CD4-positive, alpha-beta memory T cell (primary cell): ENCODE results near the gene KCNMB1. TPM values are rescaled to one million over a fixed set of nuclear protein-coding genes. Genes with fewer than 3 reads are reported as not detected.

Source experiments
- CTCF ChIA-PET: fragments of 350-600 bp; sonication (Branson Sonifier 250); formaldehyde crosslinking; loops from one replicate; lab custom pipeline; 2021; ENCODE audit warnings: inconsistent platforms; ENCODE audit not compliant: partially characterized antibody; lab: Charles Lee
- POLR2A ChIA-PET: fragments of 350-600 bp; sonication (Branson Sonifier 250); formaldehyde crosslinking; loops from one replicate; lab custom pipeline; 2021; ENCODE audit not compliant: partially characterized antibody; lab: Charles Lee
- DNase-seq, 5 donors: peaks; one replicate each; pipeline versions ENCODE4 v3.0.0 to v3.0.0-alpha.2; 2020 to 2022; ENCODE audit warnings: mixed read lengths in 1 of 5
- H3K27ac ChIP-seq: one replicate; pipeline ENCODE4 v1.7.0; 2013; ENCODE audit warnings: low read depth, low read length
- H3K27me3 ChIP-seq: 2 replicates; pipeline ENCODE4 v1.7.0; 2013; ENCODE audit warnings: mild to moderate bottlenecking, low read length, moderate library complexity; ENCODE audit not compliant: insufficient read depth
- H3K36me3 ChIP-seq: 2 replicates; pipeline ENCODE4 v1.7.0; 2013; ENCODE audit warnings: mild to moderate bottlenecking, low read length, moderate library complexity; ENCODE audit not compliant: insufficient read depth
- H3K4me1 ChIP-seq: 2 replicates; pipeline ENCODE4 v1.7.0; 2013; ENCODE audit warnings: mild to moderate bottlenecking, low read length, moderate library complexity; ENCODE audit not compliant: insufficient read depth
- H3K4me3 ChIP-seq, 2 donors: one replicate each; pipeline ENCODE4 v1.7.0; 2013; ENCODE audit warnings: low read length in 2 of 2, mild to moderate bottlenecking in 1 of 2
- H3K9me3 ChIP-seq, 2 donors: one replicate each; pipeline ENCODE4 v1.7.0; 2013; ENCODE audit warnings: low read length in 2 of 2, control low read depth in 1 of 2; ENCODE audit not compliant: control insufficient read depth in 1 of 2
- H3K27ac Mint-ChIP-seq, 7 donors: one replicate each; pipeline ENCODE4 v1.8.0; 2020 to 2021; ENCODE audit warnings: mixed read lengths in 7 of 7, mild to moderate bottlenecking in 6 of 7, inconsistent platforms in 3 of 7, moderate library complexity in 3 of 7
- H3K27me3 Mint-ChIP-seq, 2 donors: one replicate each; pipeline ENCODE4 v1.8.0; 2020 to 2021; ENCODE audit warnings: mixed read lengths in 2 of 2
- H3K36me3 Mint-ChIP-seq, 2 donors: one replicate each; pipeline ENCODE4 v1.8.0; 2020 to 2021; ENCODE audit warnings: mixed read lengths in 2 of 2, inconsistent platforms in 1 of 2, mild to moderate bottlenecking in 1 of 2
- H3K4me1 Mint-ChIP-seq, 4 donors: one replicate each; pipeline ENCODE4 v1.8.0; 2020 to 2021; ENCODE audit warnings: mixed read lengths in 4 of 4, mild to moderate bottlenecking in 1 of 4
- H3K4me3 Mint-ChIP-seq, 8 donors: one replicate each; pipeline ENCODE4 v1.8.0; 2020 to 2021; ENCODE audit warnings: mixed read lengths in 8 of 8, mild to moderate bottlenecking in 7 of 8, moderate library complexity in 6 of 8, inconsistent platforms in 3 of 8
- H3K9me3 Mint-ChIP-seq, 8 donors: one replicate each; pipeline ENCODE4 v1.8.0; 2020 to 2021; ENCODE audit warnings: mixed read lengths in 8 of 8, mild to moderate bottlenecking in 5 of 8, inconsistent platforms in 3 of 8, moderate library complexity in 1 of 8
- intact Hi-C: fragments of 100-400 bp; cut with micrococcal nuclease; formaldehyde crosslinking; loops from one replicate; pipeline ENCODE4 v1.15.1; 2023
- polyA plus RNA-seq, 2 donors: library from polyadenylated mRNA; unstranded; fragments of 300-500 nt; fragmentation: Illumina TruSeq; gene quantifications; one replicate each; pipeline ENCODE4 v1.2.3, GENCODE V29; 2021
- total RNA-seq, 2 experiments: library from RNA; stranded (reverse); gene quantifications; one replicate each; pipeline ENCODE4 v1.2.3, GENCODE V29; 2021

Gene KCNMB1
- total and polyA plus RNA-seq, 4 experiments from 2014 or later: not detected

DNA sequence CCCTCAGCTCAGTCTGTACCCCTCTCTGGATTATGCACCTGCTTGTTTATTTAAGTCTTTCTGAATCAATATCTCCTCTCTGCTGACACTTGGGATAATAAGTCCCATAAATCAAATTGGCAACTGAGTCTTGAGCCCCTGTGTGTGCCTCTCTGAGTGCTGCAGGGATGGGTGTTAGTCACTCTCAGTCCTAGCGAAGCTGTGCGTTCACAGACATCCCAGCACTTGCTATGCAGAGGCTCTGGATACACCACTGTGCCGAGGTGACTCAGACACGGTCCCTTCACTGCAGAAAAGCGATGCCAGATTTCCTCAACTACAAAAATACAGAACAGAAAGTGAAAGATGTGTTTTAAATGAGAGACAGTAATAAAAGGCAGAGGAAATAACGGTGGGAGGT lies 4.1 kb upstream of the KCNMB1 start:
- Mint-ChIP-seq H3K36me3 (no peaks in the 10 kb centered on the region), H3K27ac (peak overlapping the region; percentile 19 to 81 (median 66)), H3K9me3 (no peaks in the 10 kb centered on the region), H3K4me1 (peaks cover 13 to 15% (median 14%) of the 10 kb centered on the region in 4 donors), H3K4me3 (peak overlapping the region; percentile 21 to 84 (median 64)), H3K27me3 (peaks cover 0 to 7% of the 10 kb centered on the region in 2 donors)
- no peaks in the 10 kb centered on the region for H3K36me3 ChIP-seq
- H3K9me3 ChIP-seq: no peaks in the 10 kb centered on the region
- H3K27ac ChIP-seq: no peak overlapping the region
- intact Hi-C loops: no loop called here
- H3K4me1 ChIP-seq: peaks cover 13% of the 10 kb centered on the region
- ChIA-PET POLR2A (no interaction called here), CTCF (interaction anchor here (1.3 to 1.8 kb wide), 2 partner anchors 18 to 23 kb away, joined by 5 to 8 read pairs; no protein-coding TSS in a partner anchor)
- H3K4me3 ChIP-seq: no peak overlapping the region
- H3K27me3 ChIP-seq: no peaks in the 10 kb centered on the region
- peak in 1 of 5 donors; percentile 8 for DNase-seq

DNA sequence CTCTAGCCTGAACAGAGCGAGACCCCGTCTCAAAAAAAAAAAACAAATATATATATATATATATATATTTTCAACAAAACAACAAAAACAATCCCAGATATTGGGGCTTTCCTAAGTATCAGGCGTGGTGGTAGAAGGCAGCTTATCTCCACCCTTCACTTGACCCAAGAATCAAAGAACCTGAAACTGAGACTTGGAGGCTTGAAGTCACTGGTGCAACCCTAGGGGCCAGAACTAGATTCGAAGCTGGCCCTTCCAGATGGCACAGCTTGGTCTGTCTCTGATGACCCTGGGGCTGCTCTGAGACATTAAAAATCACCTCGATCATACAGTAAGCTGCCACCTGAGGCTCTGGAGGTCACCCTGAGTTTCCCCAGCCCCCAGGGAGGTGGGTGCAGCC lies 1.3 kb upstream of the KCNMB1 start:
- Histone ChIP-seq H3K27me3 (no peaks in the 10 kb centered on the region), H3K9me3 (no peaks in the 10 kb centered on the region), H3K27ac (no peak overlapping the region), H3K4me1 (peaks cover 13% of the 10 kb centered on the region), H3K4me3 (no peak overlapping the region), H3K36me3 (no peaks in the 10 kb centered on the region)
- H3K36me3 Mint-ChIP-seq: no peaks in the 10 kb centered on the region
- intact Hi-C loops: no loop called here
- ChIA-PET POLR2A (no interaction called here), CTCF (no interaction called here)
- no peaks in the 10 kb centered on the region for H3K9me3 Mint-ChIP-seq
- peaks cover 5 to 11% of the 10 kb centered on the region in 2 donors for H3K27me3 Mint-ChIP-seq
- no peak overlapping the region for H3K4me3 Mint-ChIP-seq
- no peak for DNase-seq
- peaks cover 13 to 15% (median 15%) of the 10 kb centered on the region in 4 donors for H3K4me1 Mint-ChIP-seq
- H3K27ac Mint-ChIP-seq: no peak overlapping the region

DNA sequence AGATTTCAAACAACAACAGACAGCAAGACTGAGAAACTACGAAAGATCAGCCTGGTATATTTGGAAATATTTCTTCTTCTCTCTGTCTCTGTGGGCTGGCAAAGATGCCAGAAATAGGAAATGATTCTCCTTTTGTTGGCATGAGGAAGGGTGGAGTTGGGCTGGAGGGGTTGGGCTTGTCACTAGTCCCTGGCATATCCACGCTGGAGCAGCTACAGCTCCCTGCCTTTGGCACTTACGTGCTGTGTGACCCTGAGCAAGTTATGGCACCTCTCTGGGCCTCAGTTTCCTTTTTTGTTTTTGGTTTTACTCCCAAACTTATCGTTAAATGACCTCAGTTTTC lies 354 bp upstream of the KCNMB1 start:
- Mint-ChIP-seq H3K4me1 (peaks cover 13 to 15% (median 15%) of the 10 kb centered on the region in 4 donors), H3K27ac (peak overlapping the region in 1 of 7 donors; percentile 20), H3K27me3 (peaks cover 8 to 9% of the 10 kb centered on the region in 2 donors), H3K36me3 (no peaks in the 10 kb centered on the region), H3K9me3 (no peaks in the 10 kb centered on the region), H3K4me3 (no peak overlapping the region)
- no peak for DNase-seq
- intact Hi-C loops: no loop called here
- CTCF ChIA-PET: no interaction called here
- H3K27ac ChIP-seq: no peak overlapping the region
- no peaks in the 10 kb centered on the region for H3K9me3 ChIP-seq
- peaks cover 13% of the 10 kb centered on the region for H3K4me1 ChIP-seq
- no peak overlapping the region for H3K4me3 ChIP-seq
- POLR2A ChIA-PET: no interaction called here
- no peaks in the 10 kb centered on the region for H3K36me3 ChIP-seq
- no peaks in the 10 kb centered on the region for H3K27me3 ChIP-seq

DNA sequence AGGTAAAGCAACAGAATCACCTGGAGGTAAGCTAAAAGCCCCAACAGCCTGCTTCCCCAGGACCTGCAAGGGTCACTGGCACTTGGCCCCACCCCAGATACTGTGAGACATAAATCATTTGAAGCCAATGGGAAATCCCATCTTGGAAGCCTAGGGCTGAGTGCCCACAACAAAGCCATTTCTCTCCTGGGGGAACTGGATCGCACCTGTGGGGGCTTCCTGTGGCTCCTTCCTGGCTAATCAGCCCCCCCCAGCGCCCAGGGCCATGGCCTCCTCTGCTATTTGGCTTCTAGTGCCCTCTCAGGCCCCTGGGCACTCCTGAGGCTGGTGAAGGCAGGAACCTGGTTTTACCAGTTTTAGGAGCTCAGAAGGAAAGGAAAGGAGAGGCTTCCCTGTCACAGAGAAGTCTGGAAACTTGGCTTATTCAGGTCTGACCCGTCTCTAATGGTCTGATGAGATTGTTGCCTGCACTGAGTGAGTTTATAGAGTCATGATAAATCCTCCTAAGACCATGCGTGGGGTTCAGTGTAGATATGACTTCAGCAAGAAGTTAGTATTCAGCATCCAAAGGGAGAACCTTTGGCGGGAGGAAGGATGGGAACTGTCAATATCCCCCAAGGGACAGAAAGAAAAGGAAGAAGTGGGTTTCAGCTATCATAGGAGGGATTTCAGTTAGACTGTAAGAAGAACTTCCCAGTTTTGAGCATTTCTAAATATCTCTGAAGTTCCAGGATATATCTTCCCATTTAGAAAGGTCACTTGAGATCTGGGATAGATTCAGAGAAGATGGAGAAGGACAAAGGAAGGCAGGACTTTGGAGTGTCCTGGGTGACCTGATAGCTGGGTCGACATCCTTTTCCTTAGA lies 1.2 kb downstream of the KCNMB1 start:
- Mint-ChIP-seq H3K27ac (peak overlapping the region in 1 of 7 donors; percentile 70), H3K36me3 (no peaks in the 10 kb centered on the region), H3K9me3 (no peaks in the 10 kb centered on the region), H3K27me3 (peaks cover 8 to 9% of the 10 kb centered on the region in 2 donors), H3K4me3 (no peak overlapping the region), H3K4me1 (peaks cover under 1 to 5% (median 3%) of the 10 kb centered on the region in 4 donors)
- Histone ChIP-seq H3K27me3 (no peaks in the 10 kb centered on the region), H3K27ac (no peak overlapping the region), H3K9me3 (no peaks in the 10 kb centered on the region), H3K4me1 (peaks cover 3% of the 10 kb centered on the region), H3K4me3 (no peak overlapping the region), H3K36me3 (no peaks in the 10 kb centered on the region)
- POLR2A ChIA-PET: no interaction called here
- intact Hi-C loops: no loop called here
- DNase-seq: no peak
- CTCF ChIA-PET: no interaction called here

DNA sequence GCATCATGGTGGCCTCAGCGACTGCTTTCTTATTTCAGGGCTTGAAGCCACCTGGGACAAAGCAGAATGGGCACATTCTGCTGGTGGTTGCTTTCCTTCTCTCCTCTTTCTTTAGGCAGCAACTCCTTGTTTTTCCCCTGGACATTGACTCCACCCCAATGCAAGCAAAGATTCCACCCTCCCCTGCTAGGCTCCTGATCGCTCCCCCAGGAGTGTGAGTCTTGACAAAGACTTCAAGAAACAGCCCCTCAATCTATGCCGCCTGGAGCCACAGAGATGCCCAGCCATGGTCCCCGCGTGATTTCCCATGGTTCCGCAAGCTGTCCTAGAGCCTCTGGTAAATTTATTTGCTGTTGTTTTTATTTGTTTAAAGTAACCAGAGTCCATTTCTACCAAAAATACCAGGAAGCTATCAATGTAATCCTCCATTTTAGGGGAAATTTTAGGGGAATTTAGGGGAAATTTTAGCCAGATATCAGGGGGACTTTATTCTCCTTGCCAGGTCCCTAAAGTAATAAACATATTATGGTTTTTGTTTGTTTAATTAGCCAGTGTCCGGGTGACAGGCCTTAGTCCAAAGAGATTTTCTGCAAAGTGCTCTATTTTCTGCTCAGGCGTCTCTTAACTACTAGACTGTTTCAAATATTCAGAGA lies 2.3 kb downstream of the KCNMB1 start:
- no peak overlapping the region for H3K4me3 ChIP-seq
- no peaks in the 10 kb centered on the region for H3K9me3 ChIP-seq
- no peaks in the 10 kb centered on the region for H3K4me1 ChIP-seq
- ChIA-PET CTCF (no interaction called here), POLR2A (no interaction called here)
- Mint-ChIP-seq H3K4me1 (peaks cover 0 to 3% (median under 1%) of the 10 kb centered on the region in 4 donors), H3K36me3 (no peaks in the 10 kb centered on the region), H3K9me3 (no peaks in the 10 kb centered on the region), H3K27me3 (peaks cover 9 to 10% of the 10 kb centered on the region in 2 donors), H3K4me3 (no peak overlapping the region), H3K27ac (no peak overlapping the region)
- intact Hi-C loops: no loop called here
- no peaks in the 10 kb centered on the region for H3K27me3 ChIP-seq
- no peaks in the 10 kb centered on the region for H3K36me3 ChIP-seq
- H3K27ac ChIP-seq: no peak overlapping the region
- no peak for DNase-seq

DNA sequence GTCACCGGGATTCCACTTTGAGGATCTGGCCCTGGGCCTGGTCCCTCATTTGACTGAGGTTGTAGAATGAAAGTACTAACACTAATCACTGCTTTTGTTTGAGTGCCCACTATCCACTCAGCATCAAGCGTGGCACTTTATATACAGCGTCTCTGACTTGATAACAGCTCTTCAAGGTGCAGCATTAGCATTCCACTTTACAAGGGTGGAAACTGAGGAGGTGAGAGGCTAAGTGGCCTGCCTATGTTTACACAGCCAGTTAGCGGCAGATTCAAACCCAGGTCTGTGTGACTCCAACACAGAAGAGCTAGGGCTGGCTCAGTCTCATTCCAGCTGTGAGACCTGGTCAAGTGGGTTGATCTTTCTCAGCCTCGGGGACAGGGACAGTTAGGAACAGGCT lies 5.9 kb downstream of the KCNMB1 start:
- H3K36me3 ChIP-seq: no peaks in the 10 kb centered on the region
- ChIA-PET CTCF (no interaction called here), POLR2A (no interaction called here)
- H3K4me1 ChIP-seq: no peaks in the 10 kb centered on the region
- Mint-ChIP-seq H3K36me3 (no peaks in the 10 kb centered on the region), H3K4me3 (no peak overlapping the region), H3K27me3 (peaks cover 12% of the 10 kb centered on the region in 2 donors), H3K4me1 (peaks cover 0 to 1% (median 0%) of the 10 kb centered on the region in 4 donors), H3K27ac (no peak overlapping the region), H3K9me3 (no peaks in the 10 kb centered on the region)
- no peak for DNase-seq
- intact Hi-C loops: no loop called here
- no peak overlapping the region for H3K27ac ChIP-seq
- no peak overlapping the region for H3K4me3 ChIP-seq
- H3K9me3 ChIP-seq: no peaks in the 10 kb centered on the region
- no peaks in the 10 kb centered on the region for H3K27me3 ChIP-seq

DNA sequence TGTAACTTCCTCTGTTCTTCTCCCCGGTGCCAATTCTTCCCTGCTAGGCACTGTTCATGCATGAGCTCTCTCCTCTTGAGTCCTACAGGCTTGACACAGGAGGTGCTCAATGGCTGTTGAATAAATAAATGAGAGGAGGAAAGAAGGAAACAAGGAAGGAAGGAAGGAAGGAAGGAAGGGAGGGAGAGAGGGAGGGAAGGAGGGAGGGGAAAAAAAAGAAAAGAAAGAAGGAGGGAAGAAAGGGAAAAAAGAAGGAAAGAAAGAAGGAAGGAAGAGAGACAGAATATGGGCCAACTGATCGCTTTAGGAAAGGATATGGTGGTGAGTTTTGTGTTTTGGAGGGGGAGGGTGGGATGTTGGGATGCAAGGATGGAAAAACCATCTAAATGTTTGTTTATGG lies 6.4 kb downstream of the KCNMB1 start:
- Histone ChIP-seq H3K4me1 (no peaks in the 10 kb centered on the region), H3K27ac (no peak overlapping the region), H3K36me3 (no peaks in the 10 kb centered on the region), H3K9me3 (no peaks in the 10 kb centered on the region), H3K4me3 (no peak overlapping the region), H3K27me3 (no peaks in the 10 kb centered on the region)
- Mint-ChIP-seq H3K9me3 (no peaks in the 10 kb centered on the region), H3K27ac (no peak overlapping the region), H3K4me1 (no peaks in the 10 kb centered on the region), H3K36me3 (no peaks in the 10 kb centered on the region), H3K4me3 (no peak overlapping the region), H3K27me3 (peaks cover 10 to 12% of the 10 kb centered on the region in 2 donors)
- ChIA-PET POLR2A (no interaction called here), CTCF (no interaction called here)
- no peak for DNase-seq
- intact Hi-C loops: no loop called here
